Measurements from ENCODE around the gene SLC16A14. TPM values are rescaled to one million over a fixed set of nuclear protein-coding genes. Genes with fewer than 3 reads are reported as not detected.

The SLC16A14 gene
- total RNA-seq, 1 donor from 2014 or later = 3.6 TPM

DNA sequence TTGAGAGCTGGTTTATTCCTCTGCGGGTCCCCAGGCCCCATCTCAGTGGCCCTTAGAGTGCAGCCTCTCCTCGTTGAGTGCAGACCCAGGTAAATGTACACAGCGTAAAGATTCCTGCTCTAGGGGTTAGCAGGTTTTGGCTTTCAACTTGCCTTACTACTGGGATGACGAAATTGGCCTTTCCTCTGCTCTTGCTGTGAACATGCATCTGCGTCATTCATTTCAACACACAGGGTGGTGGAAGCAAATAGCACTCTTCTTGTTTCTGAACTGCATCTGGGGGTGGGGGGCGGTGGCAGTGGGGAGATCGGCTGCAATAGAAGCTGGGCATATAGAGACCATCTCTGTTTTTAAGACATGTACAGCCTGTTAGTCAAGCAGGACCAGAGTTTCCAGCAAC is 16.5 kb upstream of the SLC16A14 start:
- TF ChIP-seq CTCF (IDR thresholded peaks at IDR 0.05; ENCODE audit: unreplicated experiment) = no peak
- no peak overlapping the region for H3K27ac Mint-ChIP-seq
- no peaks in the 10 kb centered on the region for H3K4me1 Mint-ChIP-seq (ENCODE audit: low read depth)
- DNase-seq (ENCODE audit: low spot score, unreplicated experiment) = no peak
- H3K36me3 Mint-ChIP-seq (ENCODE audit: insufficient read depth) = no peaks in the 10 kb centered on the region
- H3K4me3 Mint-ChIP-seq (ENCODE audit: low read depth) = no peak overlapping the region
- H3K9me3 Mint-ChIP-seq (ENCODE audit: low read depth) = no peaks in the 10 kb centered on the region
- no peaks in the 10 kb centered on the region for H3K27me3 Mint-ChIP-seq

- DNase-seq (ENCODE audit: low spot score, unreplicated experiment) = no peak
- no peaks in the 10 kb centered on the region for H3K9me3 Mint-ChIP-seq (ENCODE audit: low read depth)
- peaks cover 2% of the 10 kb centered on the region for H3K4me1 Mint-ChIP-seq (ENCODE audit: low read depth)
- no peak overlapping the region for H3K4me3 Mint-ChIP-seq (ENCODE audit: low read depth)
- H3K36me3 Mint-ChIP-seq (ENCODE audit: insufficient read depth) = no peaks in the 10 kb centered on the region
- no peaks in the 10 kb centered on the region for H3K27me3 Mint-ChIP-seq
- TF ChIP-seq CTCF (IDR thresholded peaks at IDR 0.05; ENCODE audit: unreplicated experiment) = no peak
- no peak overlapping the region for H3K27ac Mint-ChIP-seq
These were observed 9.3 kb upstream of the SLC16A14 start for GRCh38 chr2:230077851-230078547.

GRCh38 chr2:230076819-230077218 is 8.1 kb upstream of the SLC16A14 start:
- Mint-ChIP-seq H3K27me3 (peaks cover 3% of the 10 kb centered on the region), H3K36me3 (ENCODE audit: insufficient read depth) (no peaks in the 10 kb centered on the region), H3K4me1 (ENCODE audit: low read depth) (peaks cover 2% of the 10 kb centered on the region), H3K27ac (no peak overlapping the region), H3K4me3 (ENCODE audit: low read depth) (no peak overlapping the region), H3K9me3 (ENCODE audit: low read depth) (no peaks in the 10 kb centered on the region)
- DNase-seq (ENCODE audit: low spot score, unreplicated experiment) = no peak
- TF ChIP-seq CTCF (IDR thresholded peaks at IDR 0.05; ENCODE audit: unreplicated experiment) = no peak

DNA sequence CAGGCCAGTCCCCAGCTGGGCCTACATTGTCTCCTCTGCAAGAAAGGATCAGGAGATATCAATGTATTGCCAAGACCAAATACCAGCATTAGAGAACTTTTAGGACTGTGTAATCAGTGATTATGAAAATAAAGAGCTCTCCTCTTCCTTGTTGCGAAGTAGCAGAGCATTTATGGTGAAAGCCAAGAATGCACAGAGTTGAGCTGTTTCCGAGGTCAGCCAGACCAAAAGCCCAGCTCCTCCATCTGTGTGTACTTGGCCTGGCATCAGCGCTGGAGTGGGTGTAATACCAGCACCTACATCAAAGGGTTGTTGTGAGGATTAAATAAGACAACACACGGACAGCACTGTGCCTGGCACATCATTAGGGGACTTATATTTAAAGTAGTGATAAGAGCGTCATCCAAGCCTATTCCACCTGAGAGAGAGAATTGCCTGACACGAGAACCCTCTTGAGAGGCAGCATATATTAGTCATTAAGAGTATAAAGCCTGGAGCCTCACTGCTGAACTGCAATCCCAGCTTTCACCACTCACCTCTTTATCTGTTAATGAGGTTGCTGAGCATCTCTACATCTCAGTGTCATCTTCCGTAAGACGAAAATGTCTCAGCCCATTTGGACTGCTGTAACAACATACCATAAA is 7.4 kb upstream of the SLC16A14 start:
- DNase-seq (ENCODE audit: low spot score, unreplicated experiment) = no peak
- Mint-ChIP-seq H3K9me3 (ENCODE audit: low read depth) (no peaks in the 10 kb centered on the region), H3K4me3 (ENCODE audit: low read depth) (no peak overlapping the region), H3K36me3 (ENCODE audit: insufficient read depth) (no peaks in the 10 kb centered on the region), H3K27me3 (peaks cover 5% of the 10 kb centered on the region), H3K4me1 (ENCODE audit: low read depth) (peaks cover 2% of the 10 kb centered on the region), H3K27ac (no peak overlapping the region)
- TF ChIP-seq CTCF (IDR thresholded peaks at IDR 0.05; ENCODE audit: unreplicated experiment) = no peak

DNA sequence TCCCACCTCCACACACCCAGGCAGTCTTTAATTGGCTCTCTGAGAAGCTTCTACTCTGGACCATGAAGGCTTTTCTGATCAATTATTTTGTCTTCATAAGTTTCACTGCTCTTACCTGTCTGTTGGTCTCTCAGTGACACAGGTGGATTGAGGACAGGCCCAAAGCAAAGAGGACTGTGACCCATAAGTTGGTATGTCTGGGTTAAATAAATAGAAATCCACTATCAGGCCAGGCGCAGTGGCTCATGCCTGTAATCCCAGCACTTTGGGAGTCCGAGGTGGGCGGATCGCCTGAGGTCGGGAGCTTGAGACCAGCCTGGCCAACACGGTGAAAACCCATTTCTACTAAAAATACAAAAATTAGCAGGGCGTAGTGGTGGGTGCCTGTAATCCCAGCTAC is 2.7 kb upstream of the SLC16A14 start:
- no peak for DNase-seq (ENCODE audit: low spot score, unreplicated experiment)
- no peak overlapping the region for H3K4me3 Mint-ChIP-seq (ENCODE audit: low read depth)
- no peaks in the 10 kb centered on the region for H3K9me3 Mint-ChIP-seq (ENCODE audit: low read depth)
- no peaks in the 10 kb centered on the region for H3K4me1 Mint-ChIP-seq (ENCODE audit: low read depth)
- no peak overlapping the region for H3K27ac Mint-ChIP-seq
- no peaks in the 10 kb centered on the region for H3K36me3 Mint-ChIP-seq (ENCODE audit: insufficient read depth)
- peaks cover 24% of the 10 kb centered on the region for H3K27me3 Mint-ChIP-seq
- no peak for TF ChIP-seq CTCF (IDR thresholded peaks at IDR 0.05; ENCODE audit: unreplicated experiment)

Data from progenitor cell of endocrine pancreas (in vitro differentiated cells).